Stomach (tissue), 4 donors: ENCODE measurements around the gene OOSP4A.

Experiments used
- EP300 ChIP-seq: sonication (generic); formaldehyde crosslinking; IDR thresholded peaks from one replicate; pipeline ENCODE4 v1.6.1; 2017; ENCODE audit warnings: antibody characterized with exemption
- POLR2A ChIP-seq, 4 donors: fragments of 450-650 bp; IDR thresholded peaks; one replicate each; pipeline ENCODE4 v1.6.1; 2016; ENCODE audit warnings: antibody characterized with exemption in 4 of 4, control low read depth in 2 of 4, mild to moderate bottlenecking in 1 of 4, moderate library complexity in 1 of 4
- POLR2AphosphoS5 ChIP-seq, 3 donors: sonication (generic); formaldehyde crosslinking; IDR thresholded peaks; one replicate each; pipeline ENCODE4 v1.6.1; 2016; ENCODE audit warnings: antibody characterized with exemption in 3 of 3
- TF ChIP-seq, protein P1 (sequence below), 7 experiments: fragments of 450-650 bp in 4 of 7; fragments of 200-600 bp in 3 of 7; sonication (generic) in 3 of 7; IDR thresholded peaks; one replicate each; pipeline ENCODE4 v1.5.1; 2016 to 2019; ENCODE audit warnings: antibody characterized with exemption in 7 of 7, control low read depth in 2 of 7, mild to moderate bottlenecking in 1 of 7

DNA sequence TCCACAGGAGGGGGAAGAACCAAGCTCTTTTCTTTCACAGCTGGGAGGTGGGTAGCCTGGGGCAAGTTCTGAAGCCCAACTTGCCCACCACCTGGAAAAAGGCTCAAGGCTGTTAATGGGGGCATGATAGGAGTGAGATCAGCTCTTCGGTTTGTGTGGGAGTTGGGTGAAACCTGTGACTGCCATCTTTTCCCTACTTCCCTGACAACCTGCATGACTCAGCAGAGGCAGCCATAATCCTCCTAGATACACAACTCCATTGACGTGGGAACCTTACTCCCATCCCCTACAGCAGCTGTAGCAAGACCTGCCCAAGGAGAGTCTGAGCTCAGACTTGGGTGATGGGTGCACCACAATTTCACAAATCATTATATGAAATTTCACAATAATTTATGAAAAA is 39.9 kb downstream of the OOSP4A start:
- TF ChIP-seq, protein P1, sequence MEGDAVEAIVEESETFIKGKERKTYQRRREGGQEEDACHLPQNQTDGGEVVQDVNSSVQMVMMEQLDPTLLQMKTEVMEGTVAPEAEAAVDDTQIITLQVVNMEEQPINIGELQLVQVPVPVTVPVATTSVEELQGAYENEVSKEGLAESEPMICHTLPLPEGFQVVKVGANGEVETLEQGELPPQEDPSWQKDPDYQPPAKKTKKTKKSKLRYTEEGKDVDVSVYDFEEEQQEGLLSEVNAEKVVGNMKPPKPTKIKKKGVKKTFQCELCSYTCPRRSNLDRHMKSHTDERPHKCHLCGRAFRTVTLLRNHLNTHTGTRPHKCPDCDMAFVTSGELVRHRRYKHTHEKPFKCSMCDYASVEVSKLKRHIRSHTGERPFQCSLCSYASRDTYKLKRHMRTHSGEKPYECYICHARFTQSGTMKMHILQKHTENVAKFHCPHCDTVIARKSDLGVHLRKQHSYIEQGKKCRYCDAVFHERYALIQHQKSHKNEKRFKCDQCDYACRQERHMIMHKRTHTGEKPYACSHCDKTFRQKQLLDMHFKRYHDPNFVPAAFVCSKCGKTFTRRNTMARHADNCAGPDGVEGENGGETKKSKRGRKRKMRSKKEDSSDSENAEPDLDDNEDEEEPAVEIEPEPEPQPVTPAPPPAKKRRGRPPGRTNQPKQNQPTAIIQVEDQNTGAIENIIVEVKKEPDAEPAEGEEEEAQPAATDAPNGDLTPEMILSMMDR (IDR thresholded peaks at IDR 0.05), result no peak
- TF ChIP-seq POLR2A (IDR thresholded peaks at IDR 0.05) (no peak), POLR2AphosphoS5 (IDR thresholded peaks at IDR 0.05) (no peak), EP300 (no peak)
